H1 (cell line): ENCODE measurements around the gene SEMA5B. TPM values are rescaled to one million over a fixed set of nuclear protein-coding genes. Genes with fewer than 3 reads are reported as not detected.
A peak's percentile ranks its signal among the peaks of the same experiment; 100 is the strongest.

Experiments used
- CTCF ChIA-PET: fragments of 300-600 bp; sonication (Branson Sonifier 250); formaldehyde crosslinking; loops from one replicate; lab custom pipeline; 2021; ENCODE audit not compliant: partially characterized antibody; lab: Charles Lee
- POLR2A ChIA-PET: fragments of 300-600 bp; sonication (Branson Sonifier 250); formaldehyde crosslinking; loops from one replicate; lab custom pipeline; 2021; ENCODE audit warnings: inconsistent platforms; ENCODE audit not compliant: partially characterized antibody; lab: Charles Lee
- DNase-seq, 2 experiments: peaks; one replicate each; pipeline versions ENCODE4 v3.0.0 to v3.0.0-alpha.2; 2010 to 2022; ENCODE audit warnings: low spot score in 2 of 2, low read depth in 1 of 2, mixed read lengths in 1 of 2
- FAIRE-seq: peaks from 2 replicates; lab custom pipeline; 2011; peaks lifted over from hg19 to GRCh38; lab: Jason Lieb, UNC
- H2AFZ ChIP-seq: 2 replicates; pipeline ENCODE4 v1.8.1; 2012; ENCODE audit warnings: low read length, inconsistent platforms
- H2AK5ac ChIP-seq: 2 replicates; pipeline ENCODE4 v1.6.1; 2013; ENCODE audit warnings: low read depth, low read length
- H2BK120ac ChIP-seq: replicated peaks from 2 replicates; pipeline ENCODE3; 2013; ENCODE audit warnings: low read depth, low read length, inconsistent platforms
- H2BK12ac ChIP-seq: 2 replicates; pipeline ENCODE4 v1.6.1; 2013; ENCODE audit warnings: low read depth, low read length
- H2BK15ac ChIP-seq: 2 replicates; pipeline ENCODE4 v1.6.1; 2013; ENCODE audit warnings: low read length
- H2BK20ac ChIP-seq: 2 replicates; pipeline ENCODE4 v1.6.1; 2013; ENCODE audit warnings: low read length
- H2BK5ac ChIP-seq: 2 replicates; pipeline ENCODE4 v1.6.1; 2013; ENCODE audit warnings: low read depth, low read length
- H3K14ac ChIP-seq: 2 replicates; pipeline ENCODE4 v1.6.1; 2013; ENCODE audit warnings: inconsistent platforms; ENCODE audit not compliant: insufficient read length
- H3K18ac ChIP-seq: 2 replicates; pipeline ENCODE4 v1.6.1; 2013; ENCODE audit warnings: low read length; ENCODE audit errors: extremely low read depth
- H3K23ac ChIP-seq: 2 replicates; pipeline ENCODE4 v1.6.1; 2013; ENCODE audit warnings: inconsistent platforms; ENCODE audit not compliant: insufficient read length
- H3K23me2 ChIP-seq: 2 replicates; pipeline ENCODE4 v1.6.1; 2013; ENCODE audit warnings: low read depth, low read length
- H3K27ac ChIP-seq: 2 replicates; pipeline ENCODE4 v1.6.1; 2011; ENCODE audit warnings: low read depth, low read length, inconsistent platforms
- H3K27me3 ChIP-seq, 4 experiments: replicated peaks in 1 of 4; 1 replicate in 1 of 4; 2 replicates in 3 of 4; pipeline versions ENCODE4 v1.6.1 to v1.8.1; 2011 to 2013; ENCODE audit warnings: low read length in 3 of 4, mild to moderate bottlenecking in 3 of 4, inconsistent platforms in 2 of 4, mixed read lengths in 2 of 4, moderate library complexity in 1 of 4; ENCODE audit not compliant: control insufficient read depth in 3 of 4, insufficient read depth in 3 of 4; ENCODE audit errors: extremely low read depth in 1 of 4
- H3K36me3 ChIP-seq, 4 experiments: 2 replicates each; pipeline versions ENCODE4 v1.6.1 to v1.8.1; 2011 to 2013; ENCODE audit warnings: mild to moderate bottlenecking in 4 of 4, low read length in 3 of 4, moderate library complexity in 2 of 4, control low read depth in 1 of 4, inconsistent platforms in 1 of 4; ENCODE audit not compliant: insufficient read depth in 4 of 4, control insufficient read depth in 2 of 4
- H3K4ac ChIP-seq: replicated peaks from 2 replicates; pipeline ENCODE3; 2013; ENCODE audit warnings: low read length, low read depth, mixed read lengths, inconsistent platforms; ENCODE audit not compliant: insufficient read length
- H3K4me1 ChIP-seq, 4 experiments: replicated peaks in 1 of 4; 1 replicate in 1 of 4; 2 replicates in 3 of 4; pipeline versions ENCODE4 v1.6.1 to v1.8.1; 2011 to 2013; ENCODE audit warnings: low read length in 3 of 4, inconsistent platforms in 2 of 4, mixed read lengths in 1 of 4; ENCODE audit not compliant: insufficient read depth in 4 of 4, control insufficient read depth in 3 of 4
- H3K4me2 ChIP-seq, 2 experiments: 2 replicates each; pipeline versions ENCODE4 v1.6.1 to v1.8.1; 2011 to 2013; ENCODE audit warnings: low read depth in 2 of 2, low read length in 2 of 2, control low read depth in 1 of 2, inconsistent platforms in 1 of 2, mild to moderate bottlenecking in 1 of 2; ENCODE audit not compliant: insufficient read depth in 1 of 2
- H3K4me3 ChIP-seq, 4 experiments: fragments of 200-600, 300-600 bp in 1 of 4; sonication (generic), shearing (Covaris generic), sonication (Bioruptor Twin) in 1 of 4; 2 replicates each; pipeline versions ENCODE4 v1.5.1 to v1.8.1; 2011 to 2016; ENCODE audit warnings: low read length in 4 of 4, low read depth in 3 of 4, control low read depth in 2 of 4, inconsistent platforms in 2 of 4, mild to moderate bottlenecking in 2 of 4, mixed read lengths in 1 of 4, moderate library complexity in 1 of 4; ENCODE audit not compliant: insufficient read depth in 2 of 4; ENCODE audit errors: extremely low read depth in 1 of 4
- H3K56ac ChIP-seq: replicated peaks from 2 replicates; pipeline ENCODE3; 2013; ENCODE audit warnings: low read depth, mild to moderate bottlenecking, mixed read lengths, low read length, inconsistent platforms; ENCODE audit not compliant: insufficient read length
- H3K79me1 ChIP-seq: 2 replicates; pipeline ENCODE4 v1.6.1; 2013; ENCODE audit warnings: low read depth, low read length, control low read depth
- H3K79me2 ChIP-seq, 2 experiments: 2 replicates each; pipeline versions ENCODE4 v1.6.1 to v1.8.1; 2012 to 2013; ENCODE audit warnings: low read length in 2 of 2, mild to moderate bottlenecking in 2 of 2, inconsistent platforms in 1 of 2; ENCODE audit not compliant: insufficient read depth in 2 of 2, control insufficient read depth in 1 of 2
- H3K9ac ChIP-seq, 4 experiments: replicated peaks in 1 of 4; 1 replicate in 1 of 4; 2 replicates in 3 of 4; pipeline versions ENCODE4 v1.6.1 to v1.8.1; 2011 to 2013; ENCODE audit warnings: low read depth in 3 of 4, low read length in 3 of 4, control low read depth in 2 of 4, mild to moderate bottlenecking in 2 of 4, moderate library complexity in 2 of 4, inconsistent platforms in 1 of 4; ENCODE audit errors: extremely low read depth in 1 of 4
- H3K9me3 ChIP-seq, 2 experiments: 2 replicates each; pipeline versions ENCODE4 v1.6.1 to v1.8.1; 2012 to 2013; ENCODE audit warnings: mild to moderate bottlenecking in 2 of 2, moderate library complexity in 2 of 2, control low read depth in 1 of 2, inconsistent platforms in 1 of 2, low read depth in 1 of 2, low read length in 1 of 2, mixed read lengths in 1 of 2; ENCODE audit not compliant: insufficient read depth in 2 of 2
- H4K20me1 ChIP-seq, 2 experiments: replicated peaks in 1 of 2; 2 replicates each; pipeline versions ENCODE3 to v1.8.1; 2011 to 2013; ENCODE audit warnings: inconsistent platforms in 2 of 2, low read length in 2 of 2, mild to moderate bottlenecking in 1 of 2; ENCODE audit not compliant: insufficient read depth in 2 of 2, control insufficient read depth in 1 of 2
- H4K5ac ChIP-seq: 2 replicates; pipeline ENCODE4 v1.6.1; 2013; ENCODE audit warnings: low read length, low read depth, mixed read lengths, inconsistent platforms; ENCODE audit not compliant: insufficient read length
- H4K8ac ChIP-seq: 2 replicates; pipeline ENCODE4 v1.8.0; 2013; ENCODE audit warnings: mild to moderate bottlenecking, moderate library complexity, low read length, inconsistent platforms; ENCODE audit not compliant: insufficient read depth; ENCODE audit errors: extremely low read depth
- H4K91ac ChIP-seq: replicated peaks from 2 replicates; pipeline ENCODE3; 2013; ENCODE audit warnings: low read length, mixed read lengths, inconsistent platforms; ENCODE audit not compliant: insufficient read length
- BRCA1 ChIP-seq: IDR thresholded peaks from 2 replicates; pipeline ENCODE4 v1.6.1; 2012; ENCODE audit warnings: low read depth, low read length, improper control_type of control experiment
- CEBPB ChIP-seq: IDR thresholded peaks from 2 replicates; pipeline ENCODE4 v1.6.1; 2012; ENCODE audit warnings: low read depth, low read length
- MAFK ChIP-seq: IDR thresholded peaks from 2 replicates; pipeline ENCODE4 v1.6.1; 2012; ENCODE audit warnings: low read depth, mild to moderate bottlenecking, improper control_type of control experiment, low read length
- POLR2AphosphoS5 ChIP-seq: IDR thresholded peaks from 2 replicates; pipeline ENCODE4 v1.6.1; 2011; ENCODE audit warnings: low read depth, low read length
- RAD21 ChIP-seq, 2 experiments: IDR thresholded peaks in 1 of 2; conservative IDR thresholded peaks in 1 of 2; 2 replicates each; pipeline ENCODE4 v1.6.1; 2011; ENCODE audit warnings: low read depth in 2 of 2, low read length in 2 of 2, improper control_type of control experiment in 1 of 2, inconsistent platforms in 1 of 2, mild to moderate bottlenecking in 1 of 2, moderate library complexity in 1 of 2
- RBBP5 ChIP-seq: IDR thresholded peaks from 2 replicates; pipeline ENCODE4 v1.7.1; 2012; ENCODE audit warnings: low read depth, mild to moderate bottlenecking, inconsistent platforms, low read length, moderate library complexity, borderline replicate concordance
- RFX5 ChIP-seq: IDR thresholded peaks from 2 replicates; pipeline ENCODE4 v1.6.1; 2011; ENCODE audit warnings: low read depth, low read length, improper control_type of control experiment, borderline replicate concordance
- RXRA ChIP-seq: IDR thresholded peaks from 2 replicates; pipeline ENCODE4 v1.6.1; 2011; ENCODE audit warnings: low read depth, mild to moderate bottlenecking, low read length, moderate library complexity; ENCODE audit not compliant: insufficient read depth
- TAF1 ChIP-seq: IDR thresholded peaks from 2 replicates; pipeline ENCODE4 v1.6.1; 2011; ENCODE audit warnings: mild to moderate bottlenecking, low read depth, low read length
- TBP ChIP-seq: IDR thresholded peaks from 2 replicates; pipeline ENCODE4 v1.6.1; 2011; ENCODE audit warnings: low read depth, low read length, improper control_type of control experiment
- TCF12 ChIP-seq: IDR thresholded peaks from 2 replicates; pipeline ENCODE4 v1.6.1; 2011; ENCODE audit warnings: low read depth, mild to moderate bottlenecking, low read length
- WGBS, 2 experiments: shearing (Covaris generic) in 1 of 2; methylation state at CpG; one replicate each; pipeline versions ENCODE4 v1.1.6 to v1.1.7; 2013 to 2015; ENCODE audit warnings: low lambda C conversion rate in 2 of 2, mixed read lengths in 2 of 2, inconsistent platforms in 1 of 2, low coverage in 1 of 2, missing lambda C conversion rate in 1 of 2; ENCODE audit not compliant: insufficient replicate concordance in 2 of 2, insufficient coverage in 1 of 2, insufficient read length in 1 of 2; ENCODE audit errors: extremely low coverage in 1 of 2, missing lambda C conversion rate in 1 of 2; 5-methylcytosine and 5-hydroxymethylcytosine counted together
- polyA plus RNA-seq, 7 experiments: library from polyadenylated mRNA; depleted of rRNA in 3 of 7; stranded (reverse) in 5 of 7; unstranded in 2 of 7; fragments of >200 nt in 5 of 7; fragments of 200-250 nt in 2 of 7; gene quantifications; 1 replicate in 5 of 7; 2 replicates in 1 of 7; 4 replicates in 1 of 7; pipeline versions ENCODE4 v1.2.1 to v1.2.3, GENCODE V29; 2011 to 2013; ENCODE audit warnings: missing spikeins in 2 of 7, mixed read lengths in 2 of 7
- total RNA-seq: library from RNA; stranded (reverse); fragmentation: NEBNext Ultra II Directional; extraction: Animal tissue kit (Norgen Biotek cat#: 25700); gene quantifications from 2 replicates; pipeline ENCODE4 v1.2.1, GENCODE V29; 2021
- TF ChIP-seq, protein P1 (sequence below): IDR thresholded peaks from 2 replicates; pipeline ENCODE4 v1.6.1; 2012; ENCODE audit warnings: inconsistent platforms

Gene SEMA5B
- total and polyA plus RNA-seq, 2 of the 8 experiments (the other 6 are each of a cell fraction or from before 2014, with no cell fraction given) = 13.1 to 22.4 TPM

DNA sequence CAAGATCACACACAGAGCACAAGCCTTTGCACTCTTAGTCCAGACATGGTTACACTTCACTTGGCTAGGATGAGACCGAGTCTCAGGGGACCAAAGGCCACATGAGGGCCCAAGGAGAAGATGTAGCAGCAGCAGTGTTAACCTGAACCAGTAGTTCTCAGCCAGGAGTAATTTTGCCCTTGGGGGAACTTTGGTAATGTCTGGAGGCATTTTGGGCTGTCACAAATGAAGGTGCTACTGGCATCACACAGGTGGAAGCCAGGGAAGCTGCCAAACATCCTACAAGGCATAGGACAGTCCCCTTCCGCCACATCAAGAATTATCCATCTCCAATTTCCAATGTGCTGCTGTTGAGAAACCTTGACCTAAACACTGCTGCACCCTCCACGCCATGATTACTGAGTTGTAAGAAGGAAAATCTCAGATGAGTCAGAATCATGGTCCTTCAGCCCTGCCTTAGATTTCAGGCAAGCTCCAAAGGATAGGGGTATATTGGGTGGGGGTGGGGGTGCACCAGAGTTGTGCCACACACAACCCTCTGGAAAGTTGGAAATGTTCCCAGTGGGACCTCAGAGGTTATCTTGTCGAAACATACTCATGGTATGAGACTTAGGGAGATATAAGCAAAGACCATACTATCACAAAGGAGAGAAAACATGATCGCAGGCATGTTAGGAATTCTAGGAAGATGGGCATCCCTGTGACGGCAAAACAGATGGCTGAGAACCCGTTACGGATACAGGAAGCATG lies 36.2 kb downstream of the SEMA5B start:
- H2BK120ac ChIP-seq = no peak overlapping the region
- H3K4ac ChIP-seq = no peak overlapping the region
- H3K27ac ChIP-seq = no peak overlapping the region
- no peak overlapping the region for H2BK15ac ChIP-seq
- no peak for DNase-seq
- H3K23me2 ChIP-seq = no peaks in the 10 kb centered on the region; the same call in 1 of the 2 replicates
- no peak overlapping the region for H2AFZ ChIP-seq
- H4K5ac ChIP-seq = no peak overlapping the region
- H2BK5ac ChIP-seq = no peak overlapping the region
- H3K79me2 ChIP-seq = no peaks in the 10 kb centered on the region
- H4K8ac ChIP-seq = no peak overlapping the region
- H3K27me3 ChIP-seq = no peaks in the 10 kb centered on the region; a peak in 1 of 7 replicates
- WGBS, 2 experiments = 89% methylated on average over 8 of the region's 8 CpGs; no CpG with 5 or more reads in 1 of the 2 experiments
- no peak for FAIRE-seq
- H3K4me1 ChIP-seq = peaks cover 20 to 36% (median 22%) of the 10 kb centered on the region in 4 experiments
- no peak overlapping the region for H3K4me2 ChIP-seq
- H3K23ac ChIP-seq = no peak overlapping the region
- POLR2A ChIA-PET = no interaction called here
- no peaks in the 10 kb centered on the region for H4K20me1 ChIP-seq
- no peak overlapping the region for H3K56ac ChIP-seq
- no peak overlapping the region for H2BK12ac ChIP-seq
- H3K14ac ChIP-seq = no peak overlapping the region
- H2BK20ac ChIP-seq = no peak overlapping the region
- CTCF ChIA-PET = interaction anchor here (0.7 to 1.4 kb wide), 4 partner anchors 10 to 49 kb away, joined by 3 to 6 read pairs (median 3); no protein-coding TSS in a partner anchor
- no peak overlapping the region for H4K91ac ChIP-seq
- no peak overlapping the region for H3K18ac ChIP-seq
- H2AK5ac ChIP-seq = 0 out of 2 replicates have a peak overlapping the region, but pooled peaks have one; percentile 39
- H3K79me1 ChIP-seq = no peaks in the 10 kb centered on the region; the same call in 1 of the 2 replicates
- no peak overlapping the region for H3K4me3 ChIP-seq
- H3K9ac ChIP-seq = no peak overlapping the region
- no peaks in the 10 kb centered on the region; a peak in 1 of 8 replicates for H3K36me3 ChIP-seq
- no peaks in the 10 kb centered on the region for H3K9me3 ChIP-seq
- TF ChIP-seq TAF1 (no peak), RXRA (no peak), MAFK (no peak), TCF12 (no peak), RAD21 (IDR thresholded peaks at IDR 0.05 in 1 of 2, conservative IDR thresholded peaks at IDR 0.05 in 1 of 2; ENCODE audit: low read depth in 2 of 2, low read length in 2 of 2) (no peak), TBP (no peak), RBBP5 (no peak), BRCA1 (no peak), CEBPB (no peak), RFX5 (no peak), POLR2AphosphoS5 (no peak)
- TF ChIP-seq, protein P1, sequence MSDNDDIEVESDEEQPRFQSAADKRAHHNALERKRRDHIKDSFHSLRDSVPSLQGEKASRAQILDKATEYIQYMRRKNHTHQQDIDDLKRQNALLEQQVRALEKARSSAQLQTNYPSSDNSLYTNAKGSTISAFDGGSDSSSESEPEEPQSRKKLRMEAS = no peak
